ENCODE data around the gene HSPA9.

The HSPA9 gene

GRCh38 chr5:138575194-138576015 is at the start of gene HSPA9:
Gene HSPA9 (minus strand): TSS chr5:138575401. CDS start chr5:138575318, 83 bp downstream.
- H3K27me3 ChIP-seq (ENCODE audit: low read depth) = no peaks in the 10 kb centered on the region
- H3K4me1 ChIP-seq = peaks cover 10% of the 10 kb centered on the region
- H3K4me3 ChIP-seq = peak within 1 kb of the TSS; percentile 94
- peaks cover 42% of the 10 kb centered on the region for H3K36me3 ChIP-seq (replicated peaks)
- DNase-seq (ENCODE audit: low spot score in 2 of 2) = peak; percentile 98 to 99
- in situ Hi-C loops (cut with MboI; ENCODE audit: low sequenced_read_pairs) = loop anchor here (10.0 kb wide), 1 partner anchor 699 kb away; no protein-coding TSS in a partner anchor
- no peaks in the 10 kb centered on the region for H3K9me3 ChIP-seq

- Histone ChIP-seq H3K9me3 (no peaks in the 10 kb centered on the region), H3K4me1 (no peaks in the 10 kb centered on the region), H3K36me3 (replicated peaks) (no peaks in the 10 kb centered on the region), H3K27me3 (ENCODE audit: low read depth) (no peaks in the 10 kb centered on the region), H3K4me3 (no peak overlapping the region)
- DNase-seq (ENCODE audit: low spot score in 2 of 2) = no peak
- in situ Hi-C loops (cut with MboI; ENCODE audit: low sequenced_read_pairs) = no loop called here
Measured at GRCh38 chr5:138623053-138623452, 47.9 kb upstream of the HSPA9 start.

DNA sequence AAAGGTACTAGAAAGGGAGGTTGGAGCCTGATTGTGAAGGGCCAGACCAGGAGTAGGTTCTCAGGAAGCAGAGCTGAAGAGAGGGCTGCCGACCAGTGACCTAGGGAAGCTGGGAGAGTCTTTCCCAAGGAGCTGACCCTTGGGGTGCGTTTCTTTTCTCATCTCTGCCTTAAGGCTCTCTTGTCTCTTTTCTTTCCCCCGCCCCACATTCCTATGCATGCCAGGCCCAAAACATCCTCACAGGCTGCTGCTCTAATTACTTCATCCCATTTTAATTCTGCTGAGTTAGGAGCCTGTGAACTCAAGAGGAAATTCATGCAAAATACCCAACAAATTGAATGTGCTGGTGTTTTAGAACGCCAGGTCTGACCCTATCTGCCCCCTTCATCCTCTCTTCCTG is 46.9 kb upstream of the HSPA9 start:
- in situ Hi-C loops (cut with MboI; ENCODE audit: low sequenced_read_pairs) = no loop called here
- DNase-seq (ENCODE audit: low spot score in 2 of 2) = no peak
- no peaks in the 10 kb centered on the region for H3K4me1 ChIP-seq

GRCh38 chr5:138620663-138621224 is 45.5 kb upstream of the HSPA9 start:
- no peaks in the 10 kb centered on the region for H3K4me1 ChIP-seq
- H3K36me3 ChIP-seq (replicated peaks) = no peaks in the 10 kb centered on the region
- no peak overlapping the region for H3K4me3 ChIP-seq
- no peaks in the 10 kb centered on the region for H3K9me3 ChIP-seq
- no peaks in the 10 kb centered on the region for H3K27me3 ChIP-seq (ENCODE audit: low read depth)
- in situ Hi-C loops (cut with MboI; ENCODE audit: low sequenced_read_pairs) = no loop called here
- DNase-seq (ENCODE audit: low spot score in 2 of 2) = no peak

More for the DNA sequence above, 46.9 kb upstream of the HSPA9 start:
- no peaks in the 10 kb centered on the region for H3K36me3 ChIP-seq (replicated peaks)
- H3K27me3 ChIP-seq (ENCODE audit: low read depth) = no peaks in the 10 kb centered on the region
- no peak overlapping the region for H3K4me3 ChIP-seq
- no peaks in the 10 kb centered on the region for H3K9me3 ChIP-seq

GRCh38 chr5:138616508-138616907 is 41.3 kb upstream of the HSPA9 start:
- no peak for DNase-seq (ENCODE audit: low spot score in 2 of 2)

DNA sequence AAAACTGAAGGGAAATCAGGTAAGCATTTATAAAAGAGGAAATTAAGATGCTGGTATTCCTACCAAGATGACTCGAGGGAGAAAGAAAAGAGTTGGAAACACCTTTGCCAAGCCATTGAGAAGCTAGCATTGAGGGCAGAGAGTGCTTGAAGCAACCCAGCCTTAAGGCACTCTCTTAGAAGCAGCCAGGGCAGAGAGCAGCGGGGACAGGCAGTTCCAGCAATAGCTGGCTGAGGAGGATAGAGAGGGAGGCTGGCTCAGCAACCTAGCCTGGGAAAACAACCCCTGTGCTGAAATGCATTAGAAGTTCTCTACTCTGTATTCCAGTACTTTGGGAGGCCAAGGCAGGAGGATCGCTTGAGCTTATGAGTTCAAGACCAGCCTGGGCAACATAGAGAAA is 40.3 kb upstream of the HSPA9 start:
- Histone ChIP-seq H3K4me3 (no peak overlapping the region), H3K36me3 (replicated peaks) (no peaks in the 10 kb centered on the region), H3K9me3 (no peaks in the 10 kb centered on the region), H3K27me3 (ENCODE audit: low read depth) (no peaks in the 10 kb centered on the region; the same call in 1 of the 2 replicates), H3K4me1 (peaks cover 11% of the 10 kb centered on the region)
- no peak for DNase-seq (ENCODE audit: low spot score in 2 of 2)
- in situ Hi-C loops (cut with MboI; ENCODE audit: low sequenced_read_pairs) = no loop called here

More at GRCh38 chr5:138616508-138616907, 41.3 kb upstream of the HSPA9 start:
- H3K4me3 ChIP-seq = no peak overlapping the region
- H3K27me3 ChIP-seq (ENCODE audit: low read depth) = no peaks in the 10 kb centered on the region; the same call in 1 of the 2 replicates
- no peaks in the 10 kb centered on the region for H3K9me3 ChIP-seq
- no peaks in the 10 kb centered on the region for H3K36me3 ChIP-seq (replicated peaks)
- H3K4me1 ChIP-seq = peaks cover 5% of the 10 kb centered on the region
- in situ Hi-C loops (cut with MboI; ENCODE audit: low sequenced_read_pairs) = no loop called here

GRCh38 chr5:138611678-138612218 is 36.5 kb upstream of the HSPA9 start:
- no peak for DNase-seq (ENCODE audit: low spot score in 2 of 2)
- Histone ChIP-seq H3K4me1 (peaks cover 11% of the 10 kb centered on the region), H3K4me3 (peak overlapping the region; percentile 25), H3K36me3 (replicated peaks) (no peaks in the 10 kb centered on the region), H3K9me3 (no peaks in the 10 kb centered on the region), H3K27me3 (ENCODE audit: low read depth) (no peaks in the 10 kb centered on the region; the same call in 1 of the 2 replicates)
- in situ Hi-C loops (cut with MboI; ENCODE audit: low sequenced_read_pairs) = no loop called here

GRCh38 chr5:138610918-138611677 is 35.9 kb upstream of the HSPA9 start:
- Histone ChIP-seq H3K27me3 (ENCODE audit: low read depth) (no peaks in the 10 kb centered on the region; the same call in 1 of the 2 replicates), H3K36me3 (replicated peaks) (no peaks in the 10 kb centered on the region), H3K4me3 (peak overlapping the region; percentile 25), H3K4me1 (peaks cover 11% of the 10 kb centered on the region), H3K9me3 (no peaks in the 10 kb centered on the region)
- peak in 1 of 2 experiments; percentile 38 for DNase-seq (ENCODE audit: low spot score in 2 of 2)
- in situ Hi-C loops (cut with MboI; ENCODE audit: low sequenced_read_pairs) = no loop called here

- peaks cover 11% of the 10 kb centered on the region for H3K4me1 ChIP-seq
- in situ Hi-C loops (cut with MboI; ENCODE audit: low sequenced_read_pairs) = no loop called here
- H3K9me3 ChIP-seq = no peaks in the 10 kb centered on the region
- H3K4me3 ChIP-seq = no peak overlapping the region
- no peaks in the 10 kb centered on the region; the same call in 1 of the 2 replicates for H3K27me3 ChIP-seq (ENCODE audit: low read depth)
- no peaks in the 10 kb centered on the region for H3K36me3 ChIP-seq (replicated peaks)
- no peak for DNase-seq (ENCODE audit: low spot score in 2 of 2)
Measured at GRCh38 chr5:138610415-138610917, 35.3 kb upstream of the HSPA9 start.

- no peaks in the 10 kb centered on the region for H3K9me3 ChIP-seq
- no peaks in the 10 kb centered on the region for H3K36me3 ChIP-seq (replicated peaks)
- no peak overlapping the region for H3K4me3 ChIP-seq
- H3K27me3 ChIP-seq (ENCODE audit: low read depth) = peaks cover 6% of the 10 kb centered on the region; the same call in 1 of the 2 replicates
- H3K4me1 ChIP-seq = peaks cover 6% of the 10 kb centered on the region
- in situ Hi-C loops (cut with MboI; ENCODE audit: low sequenced_read_pairs) = no loop called here
- no peak for DNase-seq (ENCODE audit: low spot score in 2 of 2)
Measured at GRCh38 chr5:138606378-138607064, 31.3 kb upstream of the HSPA9 start.

DNA sequence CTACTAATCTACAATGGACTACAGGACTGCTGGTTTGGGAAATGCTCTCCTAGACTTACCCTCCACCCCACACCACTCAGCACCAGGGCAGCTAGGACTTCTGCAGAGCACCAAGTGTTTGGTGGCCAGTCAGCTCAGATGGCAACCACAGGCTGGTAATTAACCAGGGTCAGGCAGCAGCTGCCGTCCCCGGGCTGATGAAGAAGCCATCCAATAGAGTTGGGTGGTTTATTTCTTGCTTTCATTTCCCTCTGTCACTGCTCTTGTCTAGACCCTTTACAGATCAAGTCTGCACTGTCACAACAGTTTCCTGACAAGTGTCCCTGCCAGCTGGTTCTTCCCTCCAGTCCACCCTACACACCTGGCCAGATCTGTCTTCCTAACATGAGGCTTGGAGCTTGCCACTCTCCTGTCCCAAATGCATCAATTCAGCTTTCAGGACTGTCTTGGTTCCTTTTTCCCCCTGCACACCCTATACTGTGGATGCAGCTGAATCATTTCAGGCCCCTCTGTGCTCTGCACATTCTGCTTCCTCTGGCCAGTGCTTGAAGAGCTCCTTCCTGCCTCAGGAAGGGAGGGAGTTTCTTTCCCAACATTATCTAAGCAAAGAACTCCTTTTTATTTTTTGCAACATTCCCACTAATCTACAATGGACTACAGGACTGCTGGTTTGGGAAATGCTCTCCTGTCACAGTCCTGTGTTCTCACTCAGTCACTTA is 30.2 kb upstream of the HSPA9 start:
- Histone ChIP-seq H3K4me3 (no peak overlapping the region), H3K36me3 (replicated peaks) (no peaks in the 10 kb centered on the region), H3K4me1 (no peaks in the 10 kb centered on the region), H3K27me3 (ENCODE audit: low read depth) (peaks cover 6% of the 10 kb centered on the region; the same call in 1 of the 2 replicates), H3K9me3 (no peaks in the 10 kb centered on the region)
- DNase-seq (ENCODE audit: low spot score in 2 of 2) = no peak
- in situ Hi-C loops (cut with MboI; ENCODE audit: low sequenced_read_pairs) = no loop called here

DNA sequence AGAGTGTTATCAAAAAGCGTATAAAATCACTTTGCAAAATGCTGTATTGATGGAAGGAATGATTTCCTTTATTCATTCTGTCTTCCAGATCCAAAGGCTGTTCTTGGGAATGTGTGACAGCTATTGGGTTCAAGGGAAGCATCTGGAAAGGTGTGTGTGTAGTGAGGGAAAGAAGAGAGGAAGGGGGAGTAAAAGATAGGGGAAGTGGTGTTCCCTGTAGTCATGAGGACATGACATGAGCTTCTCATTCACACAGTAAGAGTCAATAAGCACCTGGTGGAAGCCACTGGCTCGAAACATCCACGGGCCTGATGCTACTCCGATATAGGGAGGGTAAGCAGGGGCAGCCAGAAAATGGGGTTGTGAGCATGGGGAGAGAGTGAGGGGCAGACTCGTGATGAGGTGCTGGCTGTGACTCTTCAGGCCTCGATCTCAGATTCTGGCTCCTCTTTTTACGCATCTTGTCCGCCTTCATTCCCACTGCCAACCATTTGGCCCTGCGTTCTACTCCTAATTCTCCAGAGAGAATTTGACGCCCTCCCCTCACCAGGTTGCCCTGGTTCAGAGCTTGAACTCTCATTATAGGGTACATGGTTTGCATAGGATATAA is 29.1 kb upstream of the HSPA9 start:
- no peaks in the 10 kb centered on the region for H3K9me3 ChIP-seq
- no peak overlapping the region for H3K4me3 ChIP-seq
- H3K36me3 ChIP-seq (replicated peaks) = no peaks in the 10 kb centered on the region
- H3K27me3 ChIP-seq (ENCODE audit: low read depth) = peaks cover 6% of the 10 kb centered on the region; the same call in 1 of the 2 replicates
- no peaks in the 10 kb centered on the region for H3K4me1 ChIP-seq
- in situ Hi-C loops (cut with MboI; ENCODE audit: low sequenced_read_pairs) = no loop called here
- no peak for DNase-seq (ENCODE audit: low spot score in 2 of 2)
